ENCODE results near the gene IL22RA1.

GRCh38 chr1:24147816-24148215 is 4.9 kb upstream of the IL22RA1 start:
- no peak for TF ChIP-seq CTCF (IDR thresholded peaks at IDR 0.05; ENCODE audit: control extremely low read depth in 1 of 3, insufficient read depth in 1 of 3, low read depth in 1 of 3, low read length in 3 of 3)
- TF ChIP-seq MAX (IDR thresholded peaks at IDR 0.05): no peak
- TF ChIP-seq HDAC2 (IDR thresholded peaks at IDR 0.05; ENCODE audit: borderline replicate concordance in 1 of 2, low read depth in 2 of 2, low read length in 2 of 2): no peak
- TF ChIP-seq MAFK (IDR thresholded peaks at IDR 0.05; ENCODE audit: low read depth, low read length): no peak
- no peak for TF ChIP-seq YY1 (IDR thresholded peaks at IDR 0.05; ENCODE audit: low read depth, low read length)
- no peak for TF ChIP-seq SIN3A (conservative IDR thresholded peaks at IDR 0.05 in 1 of 2, IDR thresholded peaks at IDR 0.05 in 1 of 2; ENCODE audit: low read depth in 1 of 2, low read length in 2 of 2)
- no peak for TF ChIP-seq POLR2A (IDR thresholded peaks at IDR 0.05; ENCODE audit: control extremely low read depth in 1 of 2, low read depth in 2 of 2, low read length in 2 of 2)
- TF ChIP-seq POLR2AphosphoS5 (IDR thresholded peaks at IDR 0.05; ENCODE audit: low read depth, low read length): no peak
- TF ChIP-seq KDM5A (IDR thresholded peaks at IDR 0.05; ENCODE audit: low read length): no peak
- TF ChIP-seq ZNF274 (IDR thresholded peaks at IDR 0.05; ENCODE audit: borderline replicate concordance, extremely low read depth, low read length): no peak
- no peak for TF ChIP-seq BACH1 (IDR thresholded peaks at IDR 0.05; ENCODE audit: low read length)
